Stomach (tissue), 4 donors: ENCODE data around the gene GSTM5.

Experiments
- POLR2A ChIP-seq, 4 donors: fragments of 450-650 bp; IDR thresholded peaks; one replicate each; pipeline ENCODE4 v1.6.1; 2016; ENCODE audit warnings: antibody characterized with exemption in 4 of 4, control low read depth in 2 of 4, mild to moderate bottlenecking in 1 of 4, moderate library complexity in 1 of 4
- POLR2AphosphoS5 ChIP-seq, 3 donors: sonication (generic); formaldehyde crosslinking; IDR thresholded peaks; one replicate each; pipeline ENCODE4 v1.6.1; 2016; ENCODE audit warnings: antibody characterized with exemption in 3 of 3
- TF ChIP-seq, protein P1 (sequence below), 7 experiments: fragments of 450-650 bp in 4 of 7; fragments of 200-600 bp in 3 of 7; sonication (generic) in 3 of 7; IDR thresholded peaks; one replicate each; pipeline ENCODE4 v1.5.1; 2016 to 2019; ENCODE audit warnings: antibody characterized with exemption in 7 of 7, control low read depth in 2 of 7, mild to moderate bottlenecking in 1 of 7

DNA sequence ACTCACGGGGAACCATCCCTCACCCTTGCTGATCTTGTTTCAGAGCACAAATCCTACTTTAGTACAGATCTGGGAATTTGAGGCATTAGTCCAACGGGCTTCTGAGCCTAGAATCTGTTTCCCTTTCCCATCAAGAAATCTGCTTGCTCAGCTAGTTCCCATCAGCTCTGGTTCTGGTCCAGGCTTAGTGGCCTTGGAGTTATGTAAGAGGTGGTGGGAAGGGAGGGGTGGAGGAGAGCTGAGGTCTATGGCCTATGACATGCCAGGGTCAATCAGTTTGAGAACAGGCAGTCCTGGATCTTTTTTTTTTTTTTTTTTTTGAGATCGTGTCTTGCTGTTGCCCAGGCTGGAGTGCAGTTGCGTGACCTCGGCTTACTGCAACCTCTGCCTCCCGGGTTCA lies 20.3 kb upstream of the GSTM5 start:
- TF ChIP-seq, protein P1, sequence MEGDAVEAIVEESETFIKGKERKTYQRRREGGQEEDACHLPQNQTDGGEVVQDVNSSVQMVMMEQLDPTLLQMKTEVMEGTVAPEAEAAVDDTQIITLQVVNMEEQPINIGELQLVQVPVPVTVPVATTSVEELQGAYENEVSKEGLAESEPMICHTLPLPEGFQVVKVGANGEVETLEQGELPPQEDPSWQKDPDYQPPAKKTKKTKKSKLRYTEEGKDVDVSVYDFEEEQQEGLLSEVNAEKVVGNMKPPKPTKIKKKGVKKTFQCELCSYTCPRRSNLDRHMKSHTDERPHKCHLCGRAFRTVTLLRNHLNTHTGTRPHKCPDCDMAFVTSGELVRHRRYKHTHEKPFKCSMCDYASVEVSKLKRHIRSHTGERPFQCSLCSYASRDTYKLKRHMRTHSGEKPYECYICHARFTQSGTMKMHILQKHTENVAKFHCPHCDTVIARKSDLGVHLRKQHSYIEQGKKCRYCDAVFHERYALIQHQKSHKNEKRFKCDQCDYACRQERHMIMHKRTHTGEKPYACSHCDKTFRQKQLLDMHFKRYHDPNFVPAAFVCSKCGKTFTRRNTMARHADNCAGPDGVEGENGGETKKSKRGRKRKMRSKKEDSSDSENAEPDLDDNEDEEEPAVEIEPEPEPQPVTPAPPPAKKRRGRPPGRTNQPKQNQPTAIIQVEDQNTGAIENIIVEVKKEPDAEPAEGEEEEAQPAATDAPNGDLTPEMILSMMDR (IDR thresholded peaks at IDR 0.05): no peak
- no peak for TF ChIP-seq POLR2A (IDR thresholded peaks at IDR 0.05)
- no peak for TF ChIP-seq POLR2AphosphoS5 (IDR thresholded peaks at IDR 0.05)
